GM21528 (cell line): Measurements from ENCODE around the gene ARHGAP4.
A peak's percentile ranks its signal among the peaks of the same experiment; 100 is the strongest.

Experiments used
- ATAC-seq: cut with Tn5 transposase; IDR thresholded peaks from one replicate; pipeline ENCODE4 v1.9.1; 2021; ENCODE audit warnings: mild to moderate bottlenecking, moderate library complexity; ENCODE audit not compliant: unreplicated experiment, low FRiP score

Gene ARHGAP4

GRCh38 chrX:153947009-153947769 is 21.1 kb upstream of the ARHGAP4 start:
- no peak for ATAC-seq

- no peak for ATAC-seq
Measured at GRCh38 chrX:153945956-153946943, 20.2 kb upstream of the ARHGAP4 start.

- no peak for ATAC-seq
Measured at GRCh38 chrX:153944800-153945150, 18.7 kb upstream of the ARHGAP4 start.

- ATAC-seq = no peak
Measured at GRCh38 chrX:153944140-153944799, 18.2 kb upstream of the ARHGAP4 start, which contains the start of gene RENBP. TSS of gene RENBP (minus strand) at chrX:153944643. CDS start at chrX:153944610, 33 bp downstream.

- ATAC-seq = no peak
Measured at GRCh38 chrX:153941336-153942252, 15.5 kb upstream of the ARHGAP4 start.

- no peak for ATAC-seq
Measured at GRCh38 chrX:153939573-153939972, 13.5 kb upstream of the ARHGAP4 start.

- ATAC-seq = no peak
Measured at GRCh38 chrX:153938226-153938786, 12.2 kb upstream of the ARHGAP4 start.

- no peak for ATAC-seq
Measured at GRCh38 chrX:153937056-153937455, 11.0 kb upstream of the ARHGAP4 start.

GRCh38 chrX:153935326-153935851 is 9.3 kb upstream of the ARHGAP4 start:
- ATAC-seq = peak; percentile 7

- peak; percentile 77 for ATAC-seq
Measured at GRCh38 chrX:153934762-153935325, 8.8 kb upstream of the ARHGAP4 start, which contains the start of gene NAA10. TSS of gene NAA10 (minus strand) at chrX:153935037. CDS start at chrX:153934904, 133 bp downstream.

- ATAC-seq = peak; percentile 7
Measured at GRCh38 chrX:153934148-153934761, 8.2 kb upstream of the ARHGAP4 start.

GRCh38 chrX:153933748-153934147 is 7.7 kb upstream of the ARHGAP4 start:
- no peak for ATAC-seq

- ATAC-seq = no peak
Measured at GRCh38 chrX:153932220-153932915, 6.3 kb upstream of the ARHGAP4 start.

GRCh38 chrX:153931748-153932147 is 5.7 kb upstream of the ARHGAP4 start:
- no peak for ATAC-seq

- no peak for ATAC-seq
Measured at GRCh38 chrX:153931151-153931550, 5.1 kb upstream of the ARHGAP4 start.

GRCh38 chrX:153930011-153930910 is 4.2 kb upstream of the ARHGAP4 start:
- ATAC-seq = no peak

GRCh38 chrX:153929576-153929975 is 3.5 kb upstream of the ARHGAP4 start:
- no peak for ATAC-seq
